ENCODE measurements around the gene LRP8. TPM values are rescaled to one million over a fixed set of nuclear protein-coding genes. Genes with fewer than 3 reads are reported as not detected.

The LRP8 gene
- polyA plus RNA-seq, 1 donor (not counting 4 experiments of a cell fraction or from before 2014, with no cell fraction given): 31.0 TPM

DNA sequence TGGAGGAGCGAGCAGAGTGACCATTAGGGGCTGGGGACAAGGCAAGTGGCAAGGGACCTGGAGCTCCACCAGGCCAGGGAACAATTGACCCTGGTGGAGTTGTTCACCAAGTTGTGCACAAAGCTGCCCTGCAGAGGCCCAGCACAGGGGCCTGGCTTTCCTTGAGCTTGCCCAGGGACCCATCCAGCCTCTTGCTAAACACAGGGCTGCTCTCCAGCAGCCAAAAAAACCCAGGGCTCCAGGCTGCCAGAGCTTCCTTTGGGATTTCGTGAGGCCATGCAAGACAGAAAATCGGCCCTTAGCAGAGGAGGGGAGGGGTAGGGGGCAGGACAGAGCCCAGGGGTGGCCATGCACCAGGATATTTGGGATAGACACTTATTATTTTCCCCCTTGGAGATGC is 32.6 kb downstream of the LRP8 start:
- Histone ChIP-seq H3K9me3 (ENCODE audit: control insufficient read depth, low read depth, low read length) (no peaks in the 10 kb centered on the region), H4K20me1 (ENCODE audit: control insufficient read depth, extremely low read depth, insufficient read depth, low read length) (no peaks in the 10 kb centered on the region), H3K27ac (ENCODE audit: control insufficient read depth, insufficient read depth, low read length) (no peak overlapping the region), H3K4me2 (ENCODE audit: control insufficient read depth, extremely low read depth, insufficient read depth, low read depth, low read length) (no peak overlapping the region), H3K4me3 (ENCODE audit: control insufficient read depth in 2 of 3, extremely low read depth in 1 of 3, insufficient read depth in 2 of 3, low read depth in 1 of 3, low read length in 3 of 3) (no peak overlapping the region), H3K9ac (ENCODE audit: control insufficient read depth, extremely low read depth, insufficient read depth, low read length) (no peak overlapping the region), H3K79me2 (ENCODE audit: control insufficient read depth, insufficient read depth, low read length) (peaks cover 21% of the 10 kb centered on the region), H2AFZ (ENCODE audit: control insufficient read depth, low read length) (no peak overlapping the region), H3K27me3 (ENCODE audit: control insufficient read depth, extremely low read depth, insufficient read depth, low read length) (no peaks in the 10 kb centered on the region), H3K9me1 (ENCODE audit: control insufficient read depth, extremely low read depth, insufficient read depth, low read length) (no peaks in the 10 kb centered on the region), H3K4me1 (ENCODE audit: control insufficient read depth, extremely low read depth, insufficient read depth, low read length) (peaks cover 10% of the 10 kb centered on the region), H3K36me3 (ENCODE audit: control insufficient read depth in 2 of 2, extremely low read depth in 1 of 2, insufficient read depth in 2 of 2, low read length in 2 of 2) (no peaks in the 10 kb centered on the region)
- dilution Hi-C loops (cut with MboI; ENCODE audit: extremely low pct_ligation_motif_present, low sequenced_read_pairs): no loop called here
- TF ChIP-seq, protein P1, sequence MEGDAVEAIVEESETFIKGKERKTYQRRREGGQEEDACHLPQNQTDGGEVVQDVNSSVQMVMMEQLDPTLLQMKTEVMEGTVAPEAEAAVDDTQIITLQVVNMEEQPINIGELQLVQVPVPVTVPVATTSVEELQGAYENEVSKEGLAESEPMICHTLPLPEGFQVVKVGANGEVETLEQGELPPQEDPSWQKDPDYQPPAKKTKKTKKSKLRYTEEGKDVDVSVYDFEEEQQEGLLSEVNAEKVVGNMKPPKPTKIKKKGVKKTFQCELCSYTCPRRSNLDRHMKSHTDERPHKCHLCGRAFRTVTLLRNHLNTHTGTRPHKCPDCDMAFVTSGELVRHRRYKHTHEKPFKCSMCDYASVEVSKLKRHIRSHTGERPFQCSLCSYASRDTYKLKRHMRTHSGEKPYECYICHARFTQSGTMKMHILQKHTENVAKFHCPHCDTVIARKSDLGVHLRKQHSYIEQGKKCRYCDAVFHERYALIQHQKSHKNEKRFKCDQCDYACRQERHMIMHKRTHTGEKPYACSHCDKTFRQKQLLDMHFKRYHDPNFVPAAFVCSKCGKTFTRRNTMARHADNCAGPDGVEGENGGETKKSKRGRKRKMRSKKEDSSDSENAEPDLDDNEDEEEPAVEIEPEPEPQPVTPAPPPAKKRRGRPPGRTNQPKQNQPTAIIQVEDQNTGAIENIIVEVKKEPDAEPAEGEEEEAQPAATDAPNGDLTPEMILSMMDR (optimal IDR thresholded peaks at IDR 0.05 in 1 of 3, IDR thresholded peaks at IDR 0.05 in 1 of 3, conservative IDR thresholded peaks at IDR 0.05 in 1 of 3; ENCODE audit: extremely low read depth in 1 of 3, insufficient read depth in 2 of 3, low read length in 3 of 3): no peak
- no peak for TF ChIP-seq EZH2 (IDR thresholded peaks at IDR 0.05; ENCODE audit: low read length)
- FAIRE-seq: no peak
- no peak for DNase-seq (ENCODE audit: low read depth, low spot score)

DNA sequence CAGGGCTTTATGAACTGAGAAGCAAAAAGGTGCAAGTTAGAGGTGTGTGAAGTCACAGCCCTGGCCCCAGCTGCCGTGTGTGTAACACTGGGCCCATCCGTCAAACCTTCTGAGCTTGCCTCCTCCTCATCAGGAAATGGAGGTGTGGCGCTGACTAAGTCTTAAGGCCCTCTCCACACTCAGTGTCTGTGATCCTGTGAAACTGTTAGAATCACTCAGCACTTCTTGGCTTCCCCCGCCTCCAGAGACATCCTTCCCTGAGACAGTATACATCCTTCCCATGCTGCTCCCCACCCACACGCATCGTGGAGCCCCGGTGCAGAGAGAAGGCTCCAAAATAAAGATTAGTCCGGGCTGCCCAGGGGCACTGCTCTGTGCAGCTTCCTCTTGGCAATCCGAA is 33.3 kb downstream of the LRP8 start:
- FAIRE-seq (peak; percentile 58), DNase-seq (ENCODE audit: low read depth, low spot score) (no peak)
- Histone ChIP-seq H3K36me3 (ENCODE audit: control insufficient read depth in 2 of 2, extremely low read depth in 1 of 2, insufficient read depth in 2 of 2, low read length in 2 of 2) (peaks cover 2 to 3% of the 10 kb centered on the region in 2 experiments), H4K20me1 (ENCODE audit: control insufficient read depth, extremely low read depth, insufficient read depth, low read length) (no peaks in the 10 kb centered on the region), H3K27me3 (ENCODE audit: control insufficient read depth, extremely low read depth, insufficient read depth, low read length) (no peaks in the 10 kb centered on the region), H3K9me1 (ENCODE audit: control insufficient read depth, extremely low read depth, insufficient read depth, low read length) (no peaks in the 10 kb centered on the region), H2AFZ (ENCODE audit: control insufficient read depth, low read length) (no peak overlapping the region), H3K4me2 (ENCODE audit: control insufficient read depth, extremely low read depth, insufficient read depth, low read depth, low read length) (no peak overlapping the region), H3K4me3 (ENCODE audit: control insufficient read depth in 2 of 3, extremely low read depth in 1 of 3, insufficient read depth in 2 of 3, low read depth in 1 of 3, low read length in 3 of 3) (no peak overlapping the region), H3K4me1 (ENCODE audit: control insufficient read depth, extremely low read depth, insufficient read depth, low read length) (peaks cover 10% of the 10 kb centered on the region), H3K27ac (ENCODE audit: control insufficient read depth, insufficient read depth, low read length) (no peak overlapping the region), H3K9me3 (ENCODE audit: control insufficient read depth, low read depth, low read length) (no peaks in the 10 kb centered on the region), H3K79me2 (ENCODE audit: control insufficient read depth, insufficient read depth, low read length) (peaks cover 21% of the 10 kb centered on the region), H3K9ac (ENCODE audit: control insufficient read depth, extremely low read depth, insufficient read depth, low read length) (no peak overlapping the region)
- TF ChIP-seq EZH2 (IDR thresholded peaks at IDR 0.05; ENCODE audit: low read length): no peak
- TF ChIP-seq, protein P1 (optimal IDR thresholded peaks at IDR 0.05 in 1 of 3, IDR thresholded peaks at IDR 0.05 in 1 of 3, conservative IDR thresholded peaks at IDR 0.05 in 1 of 3; ENCODE audit: extremely low read depth in 1 of 3, insufficient read depth in 2 of 3, low read length in 3 of 3): no peak
- dilution Hi-C loops (cut with MboI; ENCODE audit: extremely low pct_ligation_motif_present, low sequenced_read_pairs): no loop called here
